Stomach (tissue), 4 donors: ENCODE measurements around the gene IGSF3.
"Not testable (repeated sequence)": the region's sequence is repeated elsewhere in the genome, so short reads cannot be mapped to it uniquely, and the experiment has no call there.

Experiments
- CTCF ChIP-seq, 7 experiments: fragments of 450-650 bp in 4 of 7; fragments of 200-600 bp in 3 of 7; sonication (generic) in 3 of 7; IDR thresholded peaks; one replicate each; pipeline ENCODE4 v1.5.1; 2016 to 2019; ENCODE audit warnings: antibody characterized with exemption in 7 of 7, control low read depth in 2 of 7, mild to moderate bottlenecking in 1 of 7
- EP300 ChIP-seq: sonication (generic); formaldehyde crosslinking; IDR thresholded peaks from one replicate; pipeline ENCODE4 v1.6.1; 2017; ENCODE audit warnings: antibody characterized with exemption
- POLR2A ChIP-seq, 4 donors: fragments of 450-650 bp; IDR thresholded peaks; one replicate each; pipeline ENCODE4 v1.6.1; 2016; ENCODE audit warnings: antibody characterized with exemption in 4 of 4, control low read depth in 2 of 4, mild to moderate bottlenecking in 1 of 4, moderate library complexity in 1 of 4

DNA sequence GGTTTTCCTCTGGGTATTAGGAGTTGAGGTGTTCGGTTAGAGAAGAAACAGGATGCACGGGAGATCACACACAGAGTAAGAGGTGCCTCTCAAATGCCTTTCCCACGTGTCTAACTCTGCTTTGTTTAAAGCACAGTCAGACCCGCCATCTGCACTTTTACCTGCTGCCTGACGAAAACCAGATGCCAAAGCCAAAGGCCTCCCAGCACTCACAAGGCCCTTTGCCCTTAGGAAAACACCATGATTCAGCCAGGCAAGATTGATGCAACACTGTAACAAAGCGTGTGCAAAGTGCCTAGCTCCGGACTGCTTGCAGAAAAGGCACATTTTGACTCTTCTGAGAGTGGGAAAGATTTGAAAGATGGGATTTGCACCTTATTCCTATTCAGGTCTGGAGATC is 19.2 kb downstream of the IGSF3 start:
- not testable (repeated sequence) for TF ChIP-seq CTCF (IDR thresholded peaks at IDR 0.05); POLR2A (IDR thresholded peaks at IDR 0.05); EP300
